ENCODE measurements around the gene ODF2L. TPM values are rescaled to one million over a fixed set of nuclear protein-coding genes. Genes with fewer than 3 reads are reported as not detected.

Gene ODF2L
- total and polyA plus RNA-seq, 2 of the 4 experiments (the other 2 are of a cell fraction), result 10.4 to 12.3 TPM

DNA sequence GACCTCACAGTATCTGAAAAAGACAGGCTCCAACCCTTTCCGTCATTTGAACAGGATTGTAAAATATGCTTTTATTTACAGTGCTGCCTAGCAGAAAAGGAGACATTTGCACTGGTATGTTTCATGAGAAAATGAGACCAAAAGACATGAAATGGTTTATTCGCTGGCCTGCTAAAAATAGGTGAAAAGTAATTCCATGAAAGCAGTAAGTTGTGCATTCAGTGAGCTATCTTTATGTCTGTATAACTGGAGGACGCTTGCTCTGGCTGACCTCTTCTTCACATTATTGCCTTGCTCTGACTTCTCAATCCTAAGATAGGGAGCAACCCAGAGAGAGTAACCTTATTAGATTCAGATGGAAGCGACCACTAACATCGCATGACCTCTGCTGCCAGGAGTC is 38.3 kb downstream of the ODF2L start:
- DNase-seq (no peak), ATAC-seq (ENCODE audit: low read depth) (no peak)
- Histone ChIP-seq H2BK15ac (ENCODE audit: low read depth, low read length) (no peak overlapping the region), H3K9ac (ENCODE audit: low read depth, low read length) (no peak overlapping the region), H2AK9ac (replicated peaks; ENCODE audit: low read depth, low read length, poor library complexity) (no peak overlapping the region), H4K91ac (ENCODE audit: insufficient read depth, low read depth, low read length) (no peak overlapping the region), H3K36me3 (ENCODE audit: control insufficient read depth, insufficient read depth, low read length) (peaks cover 12% of the 10 kb centered on the region), H4K8ac (ENCODE audit: low read depth in 2 of 2, low read length in 2 of 2) (no peak overlapping the region), H3K27me3 (ENCODE audit: control insufficient read depth, insufficient read depth, low read length) (no peaks in the 10 kb centered on the region), H3K23ac (ENCODE audit: low read depth, low read length) (no peak overlapping the region), H4K5ac (ENCODE audit: low read depth, low read length) (no peak overlapping the region), H3K18ac (ENCODE audit: low read depth, low read length) (no peak overlapping the region), H3K4ac (ENCODE audit: low read depth, low read length) (no peak overlapping the region), H3K4me3 (ENCODE audit: insufficient read depth, low read depth, low read length) (no peak overlapping the region), H2AFZ (replicated peaks; ENCODE audit: low read length, poor library complexity) (no peak overlapping the region), H3K9me3 (ENCODE audit: control insufficient read depth, insufficient read depth, low read length) (no peaks in the 10 kb centered on the region), H3K14ac (replicated peaks; ENCODE audit: low read depth, low read length) (no peak overlapping the region), H3K56ac (ENCODE audit: extremely low read depth, insufficient read depth, low read length) (no peak overlapping the region), H3K9me1 (ENCODE audit: insufficient read depth, low read length) (no peaks in the 10 kb centered on the region), H2AK5ac (ENCODE audit: low read depth, low read length) (no peak overlapping the region), H2BK120ac (ENCODE audit: low read depth, low read length) (no peak overlapping the region), H3K4me2 (ENCODE audit: low read depth, low read length) (no peak overlapping the region), H3K27ac (ENCODE audit: insufficient read depth, low read length) (no peak overlapping the region), H2BK5ac (ENCODE audit: low read depth, low read length, poor library complexity, severe bottlenecking) (no peak overlapping the region), H3K79me1 (ENCODE audit: low read depth in 1 of 2, low read length in 2 of 2) (no peaks in the 10 kb centered on the region; a peak in 1 of 4 replicates), H2BK20ac (ENCODE audit: low read depth, low read length) (no peak overlapping the region), H4K20me1 (ENCODE audit: insufficient read depth, low read length) (no peaks in the 10 kb centered on the region), H3K4me1 (ENCODE audit: control insufficient read depth, insufficient read depth, low read length) (no peaks in the 10 kb centered on the region)
- dilution Hi-C loops (cut with HindIII; ENCODE audit: low sequenced_read_pairs, unreplicated experiment) (no loop called here), intact Hi-C loops (cut with micrococcal nuclease) (loop anchor here (5.0 to 10.0 kb wide), 2 partner anchors 465 to 653 kb away; partner anchors contain the start of gene ZNHIT6), in situ Hi-C loops (cut with MboI; ENCODE audit: low sequenced_read_pairs) (loop anchor here (10.0 kb wide), 2 partner anchors 463 to 1053 kb away; no protein-coding TSS in a partner anchor)
- ChIA-PET CTCF (no interaction called here), POLR2A (ENCODE audit: unreplicated experiment) (no interaction called here)
- WGBS, 2 experiments (ENCODE audit: extremely low coverage in 2 of 2, insufficient read length in 1 of 2), result 100% methylated on average over 2 of the region's 5 CpGs; no CpG with 5 or more reads in 1 of the 2 experiments
- TF ChIP-seq, protein P1, sequence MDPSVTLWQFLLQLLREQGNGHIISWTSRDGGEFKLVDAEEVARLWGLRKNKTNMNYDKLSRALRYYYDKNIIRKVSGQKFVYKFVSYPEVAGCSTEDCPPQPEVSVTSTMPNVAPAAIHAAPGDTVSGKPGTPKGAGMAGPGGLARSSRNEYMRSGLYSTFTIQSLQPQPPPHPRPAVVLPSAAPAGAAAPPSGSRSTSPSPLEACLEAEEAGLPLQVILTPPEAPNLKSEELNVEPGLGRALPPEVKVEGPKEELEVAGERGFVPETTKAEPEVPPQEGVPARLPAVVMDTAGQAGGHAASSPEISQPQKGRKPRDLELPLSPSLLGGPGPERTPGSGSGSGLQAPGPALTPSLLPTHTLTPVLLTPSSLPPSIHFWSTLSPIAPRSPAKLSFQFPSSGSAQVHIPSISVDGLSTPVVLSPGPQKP (IDR thresholded peaks at IDR 0.05; ENCODE audit: borderline replicate concordance, low read depth, low read length), result no peak
- no peak for TF ChIP-seq RAD21 (IDR thresholded peaks at IDR 0.05; ENCODE audit: low read length)
- TF ChIP-seq CEBPB (IDR thresholded peaks at IDR 0.05; ENCODE audit: low read depth, low read length), result no peak
- no peak for TF ChIP-seq RCOR1 (IDR thresholded peaks at IDR 0.05; ENCODE audit: insufficient replicate concordance, low read length)
- TF ChIP-seq MAFK (IDR thresholded peaks at IDR 0.05; ENCODE audit: low read depth, low read length), result no peak
- no TSS peak for BruUV-seq (replicated peaks)

Measured in IMR-90 (cell line).